H1 (cell line): ENCODE results near the gene PIGM. TPM values are rescaled to one million over a fixed set of nuclear protein-coding genes. Genes with fewer than 3 reads are reported as not detected.

ENCODE experiments used
- BCL11A ChIP-seq, 2 experiments: IDR thresholded peaks; one replicate each; pipeline ENCODE4 v1.6.1; 2011; ENCODE audit warnings: low read depth in 2 of 2, low read length in 2 of 2, mild to moderate bottlenecking in 2 of 2
- CBX8 ChIP-seq: fragments of 300-800, 300-1000 bp; sonication (generic); IDR thresholded peaks from 2 replicates; pipeline ENCODE4 v1.7.1; 2016; ENCODE audit warnings: low read depth, low read length, borderline replicate concordance
- CHD1 ChIP-seq: IDR thresholded peaks from 2 replicates; pipeline ENCODE4 v1.6.1; 2012; ENCODE audit warnings: low read depth, low read length, improper control_type of control experiment
- CREB1 ChIP-seq: IDR thresholded peaks from 2 replicates; pipeline ENCODE4 v1.6.1; 2012; ENCODE audit warnings: inconsistent platforms
- FOSL1 ChIP-seq: IDR thresholded peaks from 2 replicates; pipeline ENCODE4 v1.6.1; 2011; ENCODE audit warnings: mild to moderate bottlenecking, low read depth, low read length, moderate library complexity; ENCODE audit not compliant: insufficient read depth
- JUN ChIP-seq: IDR thresholded peaks from 2 replicates; pipeline ENCODE4 v1.6.1; 2011; ENCODE audit warnings: low read depth, mild to moderate bottlenecking, improper control_type of control experiment, low read length
- TCF12 ChIP-seq: IDR thresholded peaks from 2 replicates; pipeline ENCODE4 v1.6.1; 2011; ENCODE audit warnings: low read depth, mild to moderate bottlenecking, low read length
- polyA plus RNA-seq, 7 experiments: library from polyadenylated mRNA; depleted of rRNA in 3 of 7; stranded (reverse) in 5 of 7; unstranded in 2 of 7; fragments of >200 nt in 5 of 7; fragments of 200-250 nt in 2 of 7; gene quantifications; 1 replicate in 5 of 7; 2 replicates in 1 of 7; 4 replicates in 1 of 7; pipeline versions ENCODE4 v1.2.1 to v1.2.3, GENCODE V29; 2011 to 2013; ENCODE audit warnings: missing spikeins in 2 of 7, mixed read lengths in 2 of 7
- total RNA-seq: library from RNA; stranded (reverse); fragmentation: NEBNext Ultra II Directional; extraction: Animal tissue kit (Norgen Biotek cat#: 25700); gene quantifications from 2 replicates; pipeline ENCODE4 v1.2.1, GENCODE V29; 2021
- TF ChIP-seq, protein P1 (sequence below): fragments of 300-600 bp; sonication (generic); IDR thresholded peaks from 2 replicates; pipeline ENCODE4 v1.7.1; 2012; ENCODE audit warnings: low read length, moderate library complexity, mild to moderate bottlenecking, inconsistent platforms; ENCODE audit not compliant: insufficient replicate concordance

PIGM gene
- total and polyA plus RNA-seq, 2 of the 8 experiments (the other 6 are each of a cell fraction or from before 2014, with no cell fraction given), result 5.4 to 6.0 TPM

DNA sequence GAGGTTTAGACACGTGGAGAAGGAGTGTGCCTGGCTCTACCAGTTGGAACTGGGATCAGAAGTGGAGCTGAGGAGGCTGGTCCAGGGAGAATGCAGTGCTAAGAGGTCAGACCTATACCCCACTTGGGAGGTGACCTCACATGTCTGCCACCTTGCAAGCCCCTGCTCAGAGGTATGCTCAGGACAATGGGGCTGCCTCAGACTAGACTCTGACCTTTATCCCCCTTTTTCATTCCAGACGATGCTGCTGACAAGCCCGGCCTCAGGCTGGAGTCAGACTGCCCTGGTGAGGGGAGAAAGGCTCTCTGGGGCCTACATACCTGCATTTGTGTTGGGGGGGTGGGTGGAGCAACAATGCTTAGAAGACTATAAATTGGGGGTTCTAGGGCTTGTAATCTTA lies 33.0 kb upstream of the PIGM start (continued):
- TF ChIP-seq, protein P1, sequence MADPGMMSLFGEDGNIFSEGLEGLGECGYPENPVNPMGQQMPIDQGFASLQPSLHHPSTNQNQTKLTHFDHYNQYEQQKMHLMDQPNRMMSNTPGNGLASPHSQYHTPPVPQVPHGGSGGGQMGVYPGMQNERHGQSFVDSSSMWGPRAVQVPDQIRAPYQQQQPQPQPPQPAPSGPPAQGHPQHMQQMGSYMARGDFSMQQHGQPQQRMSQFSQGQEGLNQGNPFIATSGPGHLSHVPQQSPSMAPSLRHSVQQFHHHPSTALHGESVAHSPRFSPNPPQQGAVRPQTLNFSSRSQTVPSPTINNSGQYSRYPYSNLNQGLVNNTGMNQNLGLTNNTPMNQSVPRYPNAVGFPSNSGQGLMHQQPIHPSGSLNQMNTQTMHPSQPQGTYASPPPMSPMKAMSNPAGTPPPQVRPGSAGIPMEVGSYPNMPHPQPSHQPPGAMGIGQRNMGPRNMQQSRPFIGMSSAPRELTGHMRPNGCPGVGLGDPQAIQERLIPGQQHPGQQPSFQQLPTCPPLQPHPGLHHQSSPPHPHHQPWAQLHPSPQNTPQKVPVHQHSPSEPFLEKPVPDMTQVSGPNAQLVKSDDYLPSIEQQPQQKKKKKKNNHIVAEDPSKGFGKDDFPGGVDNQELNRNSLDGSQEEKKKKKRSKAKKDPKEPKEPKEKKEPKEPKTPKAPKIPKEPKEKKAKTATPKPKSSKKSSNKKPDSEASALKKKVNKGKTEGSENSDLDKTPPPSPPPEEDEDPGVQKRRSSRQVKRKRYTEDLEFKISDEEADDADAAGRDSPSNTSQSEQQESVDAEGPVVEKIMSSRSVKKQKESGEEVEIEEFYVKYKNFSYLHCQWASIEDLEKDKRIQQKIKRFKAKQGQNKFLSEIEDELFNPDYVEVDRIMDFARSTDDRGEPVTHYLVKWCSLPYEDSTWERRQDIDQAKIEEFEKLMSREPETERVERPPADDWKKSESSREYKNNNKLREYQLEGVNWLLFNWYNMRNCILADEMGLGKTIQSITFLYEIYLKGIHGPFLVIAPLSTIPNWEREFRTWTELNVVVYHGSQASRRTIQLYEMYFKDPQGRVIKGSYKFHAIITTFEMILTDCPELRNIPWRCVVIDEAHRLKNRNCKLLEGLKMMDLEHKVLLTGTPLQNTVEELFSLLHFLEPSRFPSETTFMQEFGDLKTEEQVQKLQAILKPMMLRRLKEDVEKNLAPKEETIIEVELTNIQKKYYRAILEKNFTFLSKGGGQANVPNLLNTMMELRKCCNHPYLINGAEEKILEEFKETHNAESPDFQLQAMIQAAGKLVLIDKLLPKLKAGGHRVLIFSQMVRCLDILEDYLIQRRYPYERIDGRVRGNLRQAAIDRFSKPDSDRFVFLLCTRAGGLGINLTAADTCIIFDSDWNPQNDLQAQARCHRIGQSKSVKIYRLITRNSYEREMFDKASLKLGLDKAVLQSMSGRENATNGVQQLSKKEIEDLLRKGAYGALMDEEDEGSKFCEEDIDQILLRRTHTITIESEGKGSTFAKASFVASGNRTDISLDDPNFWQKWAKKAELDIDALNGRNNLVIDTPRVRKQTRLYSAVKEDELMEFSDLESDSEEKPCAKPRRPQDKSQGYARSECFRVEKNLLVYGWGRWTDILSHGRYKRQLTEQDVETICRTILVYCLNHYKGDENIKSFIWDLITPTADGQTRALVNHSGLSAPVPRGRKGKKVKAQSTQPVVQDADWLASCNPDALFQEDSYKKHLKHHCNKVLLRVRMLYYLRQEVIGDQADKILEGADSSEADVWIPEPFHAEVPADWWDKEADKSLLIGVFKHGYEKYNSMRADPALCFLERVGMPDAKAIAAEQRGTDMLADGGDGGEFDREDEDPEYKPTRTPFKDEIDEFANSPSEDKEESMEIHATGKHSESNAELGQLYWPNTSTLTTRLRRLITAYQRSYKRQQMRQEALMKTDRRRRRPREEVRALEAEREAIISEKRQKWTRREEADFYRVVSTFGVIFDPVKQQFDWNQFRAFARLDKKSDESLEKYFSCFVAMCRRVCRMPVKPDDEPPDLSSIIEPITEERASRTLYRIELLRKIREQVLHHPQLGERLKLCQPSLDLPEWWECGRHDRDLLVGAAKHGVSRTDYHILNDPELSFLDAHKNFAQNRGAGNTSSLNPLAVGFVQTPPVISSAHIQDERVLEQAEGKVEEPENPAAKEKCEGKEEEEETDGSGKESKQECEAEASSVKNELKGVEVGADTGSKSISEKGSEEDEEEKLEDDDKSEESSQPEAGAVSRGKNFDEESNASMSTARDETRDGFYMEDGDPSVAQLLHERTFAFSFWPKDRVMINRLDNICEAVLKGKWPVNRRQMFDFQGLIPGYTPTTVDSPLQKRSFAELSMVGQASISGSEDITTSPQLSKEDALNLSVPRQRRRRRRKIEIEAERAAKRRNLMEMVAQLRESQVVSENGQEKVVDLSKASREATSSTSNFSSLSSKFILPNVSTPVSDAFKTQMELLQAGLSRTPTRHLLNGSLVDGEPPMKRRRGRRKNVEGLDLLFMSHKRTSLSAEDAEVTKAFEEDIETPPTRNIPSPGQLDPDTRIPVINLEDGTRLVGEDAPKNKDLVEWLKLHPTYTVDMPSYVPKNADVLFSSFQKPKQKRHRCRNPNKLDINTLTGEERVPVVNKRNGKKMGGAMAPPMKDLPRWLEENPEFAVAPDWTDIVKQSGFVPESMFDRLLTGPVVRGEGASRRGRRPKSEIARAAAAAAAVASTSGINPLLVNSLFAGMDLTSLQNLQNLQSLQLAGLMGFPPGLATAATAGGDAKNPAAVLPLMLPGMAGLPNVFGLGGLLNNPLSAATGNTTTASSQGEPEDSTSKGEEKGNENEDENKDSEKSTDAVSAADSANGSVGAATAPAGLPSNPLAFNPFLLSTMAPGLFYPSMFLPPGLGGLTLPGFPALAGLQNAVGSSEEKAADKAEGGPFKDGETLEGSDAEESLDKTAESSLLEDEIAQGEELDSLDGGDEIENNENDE, result no peak
- TF ChIP-seq FOSL1, result no peak
- TF ChIP-seq CHD1, result no peak
- no peak for TF ChIP-seq CREB1
- TF ChIP-seq BCL11A (IDR thresholded peaks at IDR 0.05; ENCODE audit: low read depth in 2 of 2, low read length in 2 of 2), result no peak
- no peak for TF ChIP-seq TCF12
- TF ChIP-seq CBX8, result no peak
- no peak for TF ChIP-seq JUN
